Effector CD8-positive, alpha-beta T cell (primary cell): Measurements from ENCODE around the gene USP7.
"Not testable (repeated sequence)": the region's sequence is repeated elsewhere in the genome, so short reads cannot be mapped to it uniquely, and the experiment has no call there.

Source experiments
- DNase-seq: peaks from one replicate; lab custom pipeline; 2025; lab: John Stamatoyannopoulos, UW

Gene USP7

DNA sequence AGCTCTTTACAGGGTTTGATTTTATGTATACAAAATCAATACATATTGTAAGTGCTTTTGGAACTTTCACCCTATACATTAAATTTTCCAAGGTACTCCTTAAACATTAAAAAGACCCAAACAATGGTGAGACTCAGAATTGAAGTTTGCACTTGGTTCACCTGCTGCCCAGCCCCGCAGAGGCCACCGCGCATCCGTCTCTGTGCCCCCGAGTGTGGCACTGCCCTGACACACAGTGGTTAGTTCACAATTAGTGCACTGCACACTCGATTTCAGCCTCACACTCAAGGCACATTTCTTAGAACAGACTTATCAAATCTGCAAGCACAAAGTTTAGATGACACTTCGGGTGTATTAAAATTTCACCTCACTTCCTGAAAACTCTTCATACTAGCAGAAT lies 38.3 kb downstream of the USP7 start:
- no peak for DNase-seq

DNA sequence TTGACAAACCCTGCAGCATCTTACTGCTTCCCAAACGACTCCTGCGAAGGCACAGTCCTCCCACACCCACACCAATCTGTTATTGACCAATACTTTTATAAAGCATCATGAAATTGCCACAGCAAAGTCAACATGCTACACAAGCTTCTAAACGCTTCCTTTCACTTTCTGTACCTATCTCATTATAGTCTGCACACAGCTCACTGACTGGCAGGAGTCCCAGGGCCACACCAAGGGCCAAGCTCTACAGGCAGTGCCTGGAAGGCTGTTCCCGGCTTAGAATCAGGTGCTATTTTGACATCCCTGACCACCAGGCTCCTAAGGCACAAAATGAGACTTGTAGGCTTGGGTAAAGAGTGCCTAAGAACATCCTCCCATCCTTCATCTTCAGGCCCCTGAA lies 39.5 kb downstream of the USP7 start:
- no peak for DNase-seq

DNA sequence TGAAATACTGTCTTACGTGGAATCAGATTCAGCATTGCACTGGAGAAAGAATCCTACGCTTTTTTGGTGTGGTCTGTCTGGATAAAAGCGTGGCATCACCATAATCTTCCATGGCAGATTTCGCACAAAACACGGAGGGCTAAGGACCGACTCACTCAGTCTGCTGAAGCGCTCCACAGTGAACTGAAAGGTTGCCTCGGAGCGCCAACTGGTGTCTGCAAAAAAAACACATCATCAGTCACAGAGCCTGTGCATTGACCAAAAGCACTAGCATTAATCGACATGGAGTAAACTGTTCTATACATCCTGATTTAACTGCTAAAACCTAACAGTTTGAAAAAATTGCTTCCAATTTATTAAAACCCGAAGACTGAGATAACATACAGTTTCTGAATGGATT lies 40.5 kb downstream of the USP7 start:
- no peak for DNase-seq

DNA sequence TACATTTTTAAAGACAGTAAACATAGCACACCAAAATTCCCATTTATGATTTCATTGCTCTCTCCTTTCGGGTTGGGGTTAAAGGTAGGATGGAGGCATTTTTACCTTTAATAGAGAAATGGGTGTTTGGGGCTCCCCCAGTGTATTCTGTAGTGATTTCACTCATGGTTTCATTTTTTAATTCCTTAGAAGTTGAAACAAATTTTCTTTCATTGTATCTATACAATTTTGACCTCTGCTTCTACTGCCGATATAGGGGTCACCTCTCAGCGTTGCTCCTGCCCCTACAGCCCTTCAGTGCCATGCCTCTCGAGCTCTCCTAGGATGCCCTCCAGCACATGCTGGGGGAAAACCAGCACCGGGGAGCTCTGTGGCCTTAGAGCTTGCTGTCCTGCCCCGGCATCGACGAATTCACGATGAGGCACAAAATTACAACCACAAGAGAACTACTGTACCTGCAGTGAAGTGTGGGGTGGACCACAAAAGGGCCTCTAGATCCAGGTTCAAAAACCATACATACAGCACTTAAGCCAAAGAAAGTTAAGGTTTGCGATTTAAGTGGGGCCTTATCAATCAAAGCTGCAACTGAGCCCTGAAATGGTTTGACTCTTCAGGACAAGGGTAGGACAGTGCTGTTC lies 42.2 kb downstream of the USP7 start:
- DNase-seq = no peak

DNA sequence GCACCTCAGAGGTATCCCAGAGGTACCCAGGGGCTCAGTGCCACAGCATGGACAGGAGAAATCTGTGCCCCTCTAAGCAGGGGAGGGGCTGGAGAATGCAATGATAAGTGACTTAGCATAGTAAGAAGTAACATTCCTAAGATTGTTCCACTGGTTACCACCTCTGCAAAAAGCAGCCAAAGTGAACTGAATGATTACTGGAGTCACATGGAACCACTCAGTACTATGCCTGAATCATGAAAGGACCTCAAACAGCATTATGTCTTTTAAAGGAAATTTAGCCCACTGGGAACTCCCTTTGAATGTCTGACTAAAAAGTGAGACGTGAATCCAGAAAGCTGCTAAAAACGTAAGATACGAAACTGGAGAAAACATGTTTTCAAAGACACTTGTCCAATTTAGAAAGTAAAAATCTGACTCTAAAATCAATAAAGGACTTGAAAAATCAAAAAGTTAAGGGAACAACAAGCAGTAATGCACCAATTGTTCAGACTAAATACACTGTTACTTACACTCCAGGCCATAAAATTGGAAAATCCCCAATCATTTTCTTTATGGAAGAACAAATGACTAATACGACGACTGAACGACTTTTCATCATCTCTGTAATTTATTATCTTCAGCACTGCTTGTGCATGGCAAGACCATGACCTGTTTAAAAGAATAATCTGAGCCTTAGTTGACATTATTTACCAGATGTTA lies 42.9 kb downstream of the USP7 start:
- DNase-seq = no peak

DNA sequence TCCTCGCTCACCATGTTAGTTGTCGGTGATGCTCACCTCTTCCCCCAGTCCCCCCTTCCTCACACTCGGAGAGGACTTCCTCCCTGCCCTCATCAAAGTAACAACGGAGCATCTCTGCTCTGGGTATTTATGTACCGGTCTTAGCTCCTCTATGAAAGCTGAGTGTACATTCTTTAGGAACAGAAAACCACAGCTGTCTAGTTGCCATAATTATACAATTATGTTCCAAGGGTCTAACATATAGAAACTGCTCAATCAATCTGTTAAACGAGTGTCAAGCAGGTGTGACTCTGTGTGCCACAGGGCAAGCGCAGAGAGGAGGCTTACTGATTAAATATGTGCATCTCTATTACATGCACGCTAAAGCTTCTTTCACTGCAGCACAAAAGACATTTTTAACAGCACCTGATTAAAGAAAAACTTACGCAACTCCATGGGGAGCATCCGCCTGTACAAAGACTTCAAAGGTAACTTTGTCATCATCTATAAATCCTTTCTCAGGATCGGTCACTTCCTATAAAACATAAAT lies 43.7 kb downstream of the USP7 start:
- DNase-seq = no peak

DNA sequence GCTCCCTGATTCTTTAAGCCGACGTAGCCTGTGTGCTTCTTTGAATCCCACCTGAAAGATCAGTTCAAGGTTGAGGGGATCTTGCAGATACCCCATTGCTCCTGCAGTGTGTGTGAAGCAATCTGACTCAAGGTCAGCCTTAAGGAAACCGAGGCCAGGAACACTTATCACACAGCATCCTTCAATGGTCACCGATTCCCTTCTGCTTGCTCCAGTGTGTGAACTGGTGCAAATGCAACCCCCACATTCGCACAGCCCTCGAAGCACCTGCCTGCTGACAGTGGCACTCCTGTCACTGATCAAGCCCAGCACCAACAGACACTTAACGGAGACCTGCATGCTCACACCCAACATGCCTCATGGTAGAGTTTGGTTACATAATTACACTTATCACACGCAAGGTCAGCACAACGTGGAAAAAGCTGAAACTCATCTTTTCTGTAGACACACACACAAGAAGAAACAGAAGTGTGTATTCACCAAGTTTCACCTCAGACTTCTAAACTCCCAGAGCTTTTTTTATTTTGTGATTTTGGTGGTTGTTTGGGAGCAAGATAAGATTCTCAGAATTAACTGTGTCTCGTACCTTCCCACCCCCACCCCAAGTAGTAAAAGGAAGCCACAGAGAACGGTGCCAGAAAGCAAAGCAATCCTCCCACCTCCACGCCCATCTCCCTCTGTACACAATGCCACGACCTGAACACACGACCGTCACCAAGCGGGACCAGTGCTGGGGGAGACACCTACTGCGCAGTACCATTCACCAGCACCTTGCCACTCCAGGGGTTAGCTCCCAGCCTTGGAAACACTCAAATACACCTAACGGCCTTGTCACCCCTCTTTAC lies 44.4 kb downstream of the USP7 start:
- no peak for DNase-seq

DNA sequence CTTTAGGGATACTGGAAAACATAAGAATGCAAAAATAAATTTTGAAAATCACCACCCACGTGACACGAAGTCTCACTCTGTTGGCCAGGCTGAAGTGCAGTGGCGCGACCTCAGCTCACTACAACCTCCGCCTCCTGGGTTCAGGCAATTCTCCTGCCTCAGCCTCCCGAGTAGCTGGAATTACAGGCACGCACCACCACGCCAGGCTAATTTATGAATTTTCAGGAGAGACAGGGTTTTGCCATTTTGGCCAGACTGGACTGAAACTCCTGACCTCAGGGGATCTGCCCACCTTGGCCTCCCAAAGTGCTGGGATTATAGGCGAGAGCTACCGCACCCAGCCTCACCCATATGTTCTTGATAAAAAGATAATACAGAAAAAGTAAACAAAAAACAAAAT lies 46.4 kb downstream of the USP7 start:
- DNase-seq = not testable (repeated sequence)

DNA sequence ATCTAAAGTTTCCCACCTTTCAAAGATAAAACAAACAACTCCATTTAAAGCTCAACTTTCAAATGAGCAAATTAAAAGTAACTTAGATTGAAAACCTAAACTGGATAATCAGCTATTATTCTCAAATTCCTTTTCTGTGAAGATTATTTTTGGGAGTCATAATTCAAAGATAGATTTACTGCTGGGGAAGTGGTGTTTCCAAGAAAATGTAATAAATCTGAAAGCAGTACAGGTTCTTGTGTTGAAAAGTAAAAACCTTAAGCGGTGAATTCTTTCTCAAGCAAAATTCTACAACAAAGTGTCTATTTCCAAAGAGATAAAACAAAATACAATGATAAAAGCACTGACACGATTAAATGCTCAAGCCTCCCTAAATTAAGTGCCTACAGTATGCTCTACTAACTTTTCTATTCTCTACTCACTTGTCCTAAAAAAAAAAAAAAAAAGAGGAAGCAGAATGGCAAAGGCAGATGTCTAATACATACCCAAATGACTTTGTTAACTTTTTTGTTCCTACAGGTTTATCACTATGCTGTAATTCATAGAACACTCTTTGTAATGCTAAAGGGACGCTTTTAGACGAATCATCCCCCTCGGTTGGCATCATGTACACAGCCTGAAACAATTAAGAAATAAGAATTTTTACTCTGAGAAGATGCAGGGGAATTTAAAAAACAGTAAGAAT lies 47.0 kb downstream of the USP7 start:
- no peak for DNase-seq

DNA sequence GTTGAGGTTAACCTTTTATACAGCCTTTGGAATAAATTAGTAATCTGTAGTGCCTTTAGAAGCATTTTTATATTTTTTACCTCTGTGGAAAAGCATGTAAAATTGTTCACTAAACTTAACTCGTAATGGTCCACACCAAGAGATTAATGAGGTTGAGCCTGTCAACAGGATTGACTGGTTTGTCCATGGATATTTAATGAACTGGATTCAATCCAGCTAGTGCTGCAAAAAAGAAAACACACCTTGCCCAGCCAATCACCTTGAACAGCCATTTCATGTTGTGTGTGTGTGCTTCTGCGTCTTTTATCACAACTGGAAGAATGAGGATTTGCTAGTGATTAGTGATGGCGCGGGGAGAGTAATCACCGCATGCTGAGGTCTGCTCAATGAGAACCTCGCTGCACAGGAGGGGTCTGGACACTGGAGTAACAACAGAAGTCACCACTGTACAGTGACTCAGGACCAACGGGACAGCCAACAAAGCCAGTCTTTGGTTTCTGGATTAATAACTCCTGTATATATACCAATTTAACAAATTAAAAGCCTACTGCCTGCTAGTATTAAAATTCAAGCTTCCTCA lies 47.9 kb downstream of the USP7 start:
- DNase-seq = no peak

DNA sequence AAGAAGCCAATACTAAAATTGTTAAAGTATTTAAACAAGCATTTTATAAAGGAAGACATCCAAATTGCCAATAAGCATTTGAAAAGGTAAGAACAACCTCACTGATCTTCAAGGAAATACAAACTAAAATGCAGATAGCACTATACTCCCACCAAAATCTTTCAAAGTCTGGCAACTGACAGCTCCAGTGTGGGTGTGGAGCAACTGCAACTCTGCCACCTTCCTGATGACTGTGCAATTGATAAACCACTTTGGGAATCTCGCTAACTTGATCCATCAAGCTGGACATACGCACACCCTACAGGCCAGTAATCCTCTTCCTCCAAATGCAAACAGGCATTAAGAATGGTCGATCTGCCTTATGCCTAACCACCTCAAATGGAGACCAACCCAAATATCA lies 49.6 kb downstream of the USP7 start:
- DNase-seq = no peak

DNA sequence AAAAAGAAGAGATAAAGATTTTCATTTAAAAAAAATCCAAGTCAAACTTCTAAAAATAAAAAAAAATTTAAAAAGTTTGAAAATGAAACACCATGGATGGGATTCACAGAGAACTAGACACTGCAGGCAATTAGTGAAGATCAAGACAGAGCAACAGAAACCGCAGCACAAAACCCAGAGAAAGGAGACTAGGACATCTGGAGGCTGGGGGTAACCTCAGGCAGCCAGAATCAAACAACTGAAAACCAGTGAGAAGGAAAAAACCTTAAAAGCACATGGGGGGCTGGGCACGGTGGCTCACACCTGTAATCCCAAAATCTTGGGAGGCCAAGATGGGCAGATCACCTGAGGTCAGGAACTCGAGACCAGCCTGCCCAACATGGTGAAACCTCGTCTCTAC lies 50.9 kb downstream of the USP7 start:
- DNase-seq = no peak

DNA sequence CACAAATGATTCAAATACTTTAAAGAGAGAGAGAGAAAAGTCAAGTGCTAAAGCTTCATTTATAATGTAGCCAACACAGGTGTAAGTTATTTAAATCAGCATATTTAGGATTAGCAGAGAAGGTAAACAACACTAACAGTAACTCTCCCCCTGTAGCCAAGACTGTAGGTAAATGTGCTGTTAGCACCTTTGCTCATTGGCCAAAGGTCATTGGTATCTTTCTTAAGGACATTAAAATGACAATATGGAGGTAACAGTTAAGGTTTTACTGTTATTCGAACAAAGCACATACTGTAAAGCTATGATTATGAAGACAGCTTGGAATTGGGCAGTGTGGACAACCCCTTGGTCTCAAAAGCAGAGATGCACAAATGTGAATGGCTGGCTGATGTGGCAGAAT lies 52.9 kb downstream of the USP7 start:
- no peak for DNase-seq

DNA sequence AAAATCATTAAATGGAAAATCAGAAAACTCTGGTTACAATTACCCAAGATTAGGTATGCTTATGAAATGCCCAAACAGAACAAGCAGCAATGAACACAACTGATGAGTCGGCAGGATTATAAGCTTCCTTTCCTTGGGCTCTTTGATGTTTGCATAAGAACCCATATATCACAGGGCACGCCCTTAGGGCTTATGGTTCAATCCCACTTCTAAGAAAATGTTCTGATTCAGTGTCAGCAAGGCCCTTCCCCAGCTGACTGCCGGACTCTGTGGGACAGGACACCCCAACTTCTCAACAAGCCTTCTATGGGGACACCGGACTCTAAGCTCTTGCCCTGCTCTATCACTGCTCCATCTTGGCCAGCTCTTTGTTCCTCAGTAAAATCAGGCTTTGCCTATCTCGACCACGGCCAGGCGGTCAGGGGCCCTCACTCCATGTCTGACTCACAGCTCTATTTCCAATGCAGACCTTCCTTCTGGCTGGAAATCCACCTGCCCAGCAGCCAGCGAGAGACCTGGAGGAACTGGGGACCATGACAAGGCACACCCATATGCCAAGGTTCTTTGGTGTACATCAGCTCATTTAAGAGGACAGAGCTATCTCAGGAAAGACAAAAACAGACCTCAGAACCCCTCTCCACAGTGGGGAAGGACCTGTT lies 54.8 kb downstream of the USP7 start:
- no peak for DNase-seq

DNA sequence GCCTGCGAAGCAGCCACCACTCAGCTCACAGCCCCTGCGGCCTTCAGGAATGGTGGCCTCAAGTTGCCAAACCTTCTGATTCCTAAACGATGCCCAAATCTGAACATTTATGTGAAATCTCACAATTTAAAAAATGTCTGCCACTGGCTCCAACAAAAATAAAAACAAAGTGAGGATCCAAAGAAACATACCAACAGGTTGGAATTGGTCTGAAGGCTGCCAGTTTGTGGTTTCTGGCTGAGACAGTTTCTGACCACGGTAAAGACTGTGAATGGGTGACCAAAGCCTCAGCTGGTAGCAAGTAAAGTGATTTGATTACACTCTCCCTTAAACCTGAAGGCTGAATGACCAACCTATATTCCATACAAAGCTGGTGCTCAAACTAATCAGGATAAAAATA lies 56.6 kb downstream of the USP7 start:
- no peak for DNase-seq

DNA sequence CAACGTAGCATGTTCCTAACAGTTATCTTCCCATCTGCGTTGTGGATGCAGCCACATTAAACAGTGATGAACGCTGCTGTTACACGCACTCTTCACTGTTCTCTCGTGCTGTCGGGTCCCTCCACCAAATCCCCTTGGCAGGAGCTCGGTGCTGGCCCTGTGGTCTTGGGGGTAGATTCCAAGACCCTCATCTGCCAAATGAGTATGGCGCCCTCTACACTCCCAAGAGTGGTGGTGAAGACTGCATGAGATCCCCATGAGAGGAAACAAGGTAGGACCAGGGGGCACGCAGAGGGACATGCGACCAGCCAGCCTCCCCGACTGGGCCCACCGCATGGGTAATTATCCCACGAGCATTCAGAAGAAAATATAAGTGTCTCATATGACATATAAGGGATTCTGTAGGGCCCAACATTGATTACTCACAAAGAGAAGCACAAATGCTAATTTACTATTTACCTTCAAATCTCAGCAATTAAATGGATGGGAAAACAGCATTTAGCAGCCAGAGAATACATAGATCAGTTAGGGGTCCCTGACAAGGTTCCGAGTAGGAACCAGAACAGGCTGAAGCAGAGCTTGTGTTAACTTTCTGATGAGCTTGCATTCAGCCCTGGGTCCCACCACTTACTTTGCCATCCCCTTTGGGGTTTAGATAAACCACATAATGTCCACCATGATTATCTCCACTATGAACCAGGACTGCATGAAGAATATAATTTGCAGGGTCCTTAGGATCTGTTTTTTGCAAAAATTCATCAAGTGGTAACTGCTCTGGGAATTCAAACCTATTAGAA lies 57.7 kb downstream of the USP7 start:
- no peak for DNase-seq

DNA sequence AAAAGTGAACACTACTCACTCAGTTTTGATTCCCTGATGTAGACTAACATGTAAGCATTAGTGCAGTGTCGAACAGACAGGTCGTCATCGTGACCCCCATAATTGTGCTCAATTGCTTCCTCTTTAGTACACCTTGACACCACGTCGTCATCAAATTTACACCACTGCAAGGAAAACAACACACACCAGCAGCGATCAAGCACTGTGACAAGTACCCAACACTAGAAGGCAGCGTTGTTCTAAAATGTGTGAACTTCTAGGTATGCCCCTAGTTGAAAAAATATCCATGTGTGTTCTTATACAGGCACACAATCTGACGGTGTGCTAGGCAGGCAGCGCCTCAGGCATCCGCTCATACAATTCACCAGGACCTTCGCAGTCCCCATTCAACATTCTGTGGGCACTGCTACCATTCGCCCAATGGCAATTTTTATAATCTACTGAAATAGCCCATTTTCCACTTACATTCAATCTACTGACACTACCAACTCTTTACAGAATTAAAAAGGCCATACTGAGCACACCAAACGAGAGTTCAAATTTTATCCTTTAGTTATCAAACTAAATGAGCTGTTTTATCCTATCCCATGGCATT lies 58.4 kb downstream of the USP7 start:
- no peak for DNase-seq

DNA sequence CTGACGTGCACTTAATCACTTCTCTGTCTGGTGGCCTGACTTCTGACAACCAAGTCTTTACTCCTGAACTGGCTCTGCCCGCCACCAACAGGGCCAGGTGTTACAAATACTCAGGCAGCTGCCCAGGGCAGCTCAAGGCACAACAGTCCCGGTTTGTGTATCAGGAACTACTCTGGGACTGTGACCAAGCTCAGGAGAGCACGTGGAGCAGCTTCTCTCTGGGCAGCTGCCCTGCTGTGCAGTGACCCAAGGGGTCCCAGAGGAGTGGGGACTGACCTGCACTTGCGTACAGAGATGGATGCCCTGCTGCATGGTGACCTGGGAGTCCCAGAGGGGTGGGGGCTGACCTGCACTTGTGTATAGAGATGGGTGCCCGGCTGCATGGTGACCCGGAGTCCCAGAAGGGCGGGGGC lies 59.7 kb downstream of the USP7 start:
- DNase-seq = no peak

DNA sequence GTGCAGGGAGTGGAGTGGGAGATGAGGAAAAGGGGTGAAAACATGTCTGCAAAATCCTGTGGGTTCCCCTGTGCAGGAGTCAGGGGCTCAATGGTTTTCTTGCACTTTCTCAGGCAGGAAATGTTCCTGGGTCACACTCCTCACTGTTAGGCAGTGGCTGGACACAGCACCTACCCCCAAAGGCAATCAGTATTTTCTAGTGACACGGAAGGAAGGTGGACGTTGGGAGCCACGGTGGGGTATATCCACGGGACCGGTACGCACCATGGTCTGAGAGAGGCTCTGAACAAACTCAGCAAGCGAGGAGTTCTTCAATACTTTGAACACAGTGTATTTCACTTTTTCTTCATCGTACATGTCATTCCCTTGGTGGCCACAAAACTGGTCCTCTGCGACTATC lies 60.7 kb downstream of the USP7 start:
- DNase-seq = no peak

DNA sequence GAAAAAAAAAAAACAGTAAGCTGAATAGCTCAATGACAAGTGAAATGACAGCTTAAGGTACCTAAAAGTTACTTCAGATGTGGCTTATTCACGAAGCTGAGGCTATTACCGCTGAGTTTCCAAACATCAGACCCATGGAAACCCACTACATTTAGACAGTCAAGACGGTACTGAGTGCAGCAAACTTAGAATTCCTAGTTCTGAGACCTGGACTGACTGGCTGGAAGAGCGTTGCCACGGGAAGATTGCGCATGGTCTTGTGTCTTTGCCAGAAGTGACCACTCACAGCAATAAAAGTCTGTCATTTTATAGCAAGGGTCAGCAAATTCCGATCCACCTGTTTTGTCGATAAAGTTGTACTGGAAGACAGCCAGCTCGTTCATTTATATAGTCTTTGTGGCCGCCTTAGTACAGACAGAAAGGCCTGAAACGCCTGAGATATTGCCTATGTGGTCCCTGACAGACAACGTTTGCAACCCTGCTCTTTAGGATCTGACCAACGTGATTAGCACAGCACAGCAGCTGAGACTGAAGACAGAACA lies 62.3 kb downstream of the USP7 start:
- DNase-seq = no peak
